NCI-H1092 treated with DMSO at 0.1 percent for 48 hours (cell line): Measurements from ENCODE around the gene ABCD1.

ENCODE experiments used
- DNase-seq: peaks from one replicate; lab custom pipeline; 2025; lab: John Stamatoyannopoulos, UW

Gene ABCD1

GRCh38 chrX:153762626-153763173, 38.0 kb downstream of the ABCD1 start:
- no peak for DNase-seq

GRCh38 chrX:153763298-153763932, 38.8 kb downstream of the ABCD1 start:
- DNase-seq = no peak

GRCh38 chrX:153763989-153764755, 39.5 kb downstream of the ABCD1 start, which contains the start of gene PLXNB3:
TSS of gene PLXNB3 (plus strand) at chrX:153764249. CDS start at chrX:153765536, 1,287 bp downstream.
- peak; percentile 77 for DNase-seq

DNA sequence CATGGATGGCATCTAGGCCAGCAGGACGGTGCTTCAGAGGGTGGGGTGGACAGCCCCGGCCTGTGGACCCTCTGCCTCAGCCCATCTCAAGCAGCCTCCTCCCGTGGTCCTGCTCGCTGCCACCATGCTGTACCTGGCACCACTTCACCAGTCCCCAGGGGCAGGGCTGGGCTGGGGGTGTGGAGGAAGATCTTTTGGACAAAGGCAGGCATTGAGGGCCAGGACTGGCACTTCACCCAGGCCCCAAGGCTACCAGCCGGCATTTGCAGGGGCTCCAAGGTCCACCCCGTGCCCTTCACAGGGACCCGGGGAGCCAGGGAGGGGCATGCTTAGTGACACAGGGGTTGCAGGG, 40.1 kb downstream of the ABCD1 start:
- DNase-seq = no peak

DNA sequence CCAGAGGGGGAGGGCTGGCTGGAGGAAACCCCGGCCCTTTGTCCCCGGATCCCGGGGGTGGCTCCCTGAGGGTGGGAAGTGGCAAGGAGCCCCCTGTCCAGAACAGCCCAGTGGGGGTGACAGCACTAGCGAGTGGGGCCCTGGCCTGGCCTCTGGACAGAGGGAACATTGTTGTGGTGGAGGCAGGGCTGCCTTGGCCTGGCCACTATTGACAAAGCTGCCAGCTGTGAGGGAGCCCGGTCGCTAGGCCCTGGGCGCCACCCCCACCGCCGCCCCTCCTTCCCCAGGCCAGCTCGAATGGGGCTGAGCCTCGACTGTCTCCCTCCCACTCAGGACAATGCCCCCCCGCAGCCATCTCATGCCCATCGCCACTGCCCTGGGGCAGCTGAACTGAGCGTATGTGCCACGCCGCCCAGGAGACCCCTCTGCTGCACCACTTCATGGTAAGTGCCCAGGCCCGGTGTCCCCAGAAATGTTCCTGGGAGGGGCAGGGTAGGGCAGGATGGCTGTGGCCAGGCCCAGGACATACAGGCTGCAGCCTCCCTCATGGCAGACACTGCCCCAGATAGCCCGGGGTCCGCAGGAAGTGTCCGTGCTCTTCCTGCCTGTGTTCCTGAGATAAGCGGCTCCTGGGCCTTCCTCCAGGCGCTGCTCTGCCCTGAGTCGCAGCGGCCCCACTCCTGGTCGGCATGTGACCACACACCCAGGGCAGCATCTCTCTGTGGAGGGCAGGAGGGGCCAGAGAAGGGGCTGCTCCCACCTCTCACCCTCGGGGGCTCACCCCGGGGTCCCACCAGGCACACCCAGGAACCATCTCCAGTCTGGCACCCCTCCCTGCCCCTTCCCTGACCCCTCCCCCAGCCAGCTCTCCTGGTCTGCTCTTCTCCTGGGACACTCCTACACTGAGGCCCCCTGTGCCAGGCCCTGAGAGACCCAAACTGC, 40.8 kb downstream of the ABCD1 start:
- DNase-seq = no peak

DNA sequence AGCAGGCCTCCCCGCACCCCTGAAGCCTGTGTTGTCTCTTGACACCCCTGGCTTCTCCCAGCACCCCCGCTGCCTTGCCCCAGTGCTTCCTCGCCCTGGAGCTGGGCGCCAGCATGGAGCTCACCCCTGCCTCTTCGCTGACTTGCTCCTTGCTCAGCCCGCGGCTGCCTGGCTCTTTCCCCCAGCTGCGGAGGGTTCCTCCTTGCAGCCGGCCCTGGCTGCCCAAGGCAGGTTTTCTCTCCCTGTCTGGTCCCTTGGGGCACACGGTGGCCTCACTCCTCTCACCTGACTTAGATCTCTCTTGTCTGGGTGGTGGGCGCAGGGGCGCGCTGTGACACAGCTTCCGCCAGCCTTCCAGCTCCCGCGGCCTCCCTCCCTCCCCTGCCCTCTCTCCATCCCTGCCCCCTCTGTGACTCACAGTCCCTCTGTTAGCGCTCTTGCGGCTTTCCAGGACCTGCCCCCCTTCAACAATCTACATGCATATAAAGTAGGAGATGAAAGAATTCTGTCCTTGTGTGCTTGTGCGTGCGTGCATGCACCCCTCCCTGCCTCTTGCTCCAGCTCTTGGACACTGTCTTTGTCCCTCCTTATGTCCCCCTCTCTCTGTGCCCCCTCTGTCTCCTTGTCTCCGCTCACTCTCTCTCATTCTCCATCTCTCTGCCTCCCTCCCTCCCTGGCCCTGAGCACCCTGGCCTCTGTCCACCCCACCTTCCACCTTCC, 41.6 kb downstream of the ABCD1 start:
- peak; percentile 67 for DNase-seq

- DNase-seq = peak; percentile 75
Measured at GRCh38 chrX:153766871-153767673, 42.4 kb downstream of the ABCD1 start.

- DNase-seq = no peak
Measured at GRCh38 chrX:153767674-153768055, 43.0 kb downstream of the ABCD1 start.

GRCh38 chrX:153768311-153769157, 43.9 kb downstream of the ABCD1 start:
- DNase-seq = no peak

DNA sequence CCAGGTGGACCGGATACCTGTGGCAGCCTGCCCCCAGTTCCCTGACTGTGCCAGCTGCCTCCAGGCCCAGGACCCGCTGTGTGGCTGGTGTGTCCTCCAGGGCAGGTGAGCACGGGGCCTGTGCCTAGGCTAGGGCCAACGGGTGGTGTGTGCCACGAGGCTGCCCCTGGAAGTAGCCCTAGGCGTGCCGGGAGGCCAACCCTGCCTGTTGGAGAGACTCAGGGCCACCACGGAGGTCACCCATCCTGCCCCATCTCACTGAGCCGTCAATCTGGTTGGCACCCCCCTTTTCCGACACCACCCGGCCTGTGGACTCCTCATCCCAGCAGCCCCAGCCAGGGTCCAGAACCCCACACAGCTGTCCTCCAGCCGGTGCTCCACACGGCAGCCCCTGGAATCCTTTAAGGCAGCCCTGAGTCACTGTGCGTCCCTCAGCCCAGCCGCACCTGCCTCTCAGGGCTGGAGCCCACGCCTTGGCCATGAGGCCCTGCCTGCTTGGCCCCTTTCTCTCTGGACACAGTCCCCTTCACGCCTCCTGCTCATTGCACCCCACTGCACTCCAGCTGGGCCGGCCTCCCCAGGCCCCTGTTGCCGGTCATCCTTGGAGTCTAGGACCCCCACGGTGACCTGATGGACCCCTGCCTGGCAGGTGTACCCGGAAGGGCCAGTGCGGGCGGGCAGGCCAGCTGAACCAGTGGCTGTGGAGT, 44.7 kb downstream of the ABCD1 start:
- DNase-seq = no peak

- DNase-seq = no peak
Measured at GRCh38 chrX:153769865-153770600, 45.4 kb downstream of the ABCD1 start.

- DNase-seq = no peak
Measured at GRCh38 chrX:153770601-153771414, 46.2 kb downstream of the ABCD1 start.

- no peak for DNase-seq
Measured at GRCh38 chrX:153771415-153772315, 47.0 kb downstream of the ABCD1 start.

GRCh38 chrX:153772316-153773217, 47.9 kb downstream of the ABCD1 start:
- no peak for DNase-seq

DNA sequence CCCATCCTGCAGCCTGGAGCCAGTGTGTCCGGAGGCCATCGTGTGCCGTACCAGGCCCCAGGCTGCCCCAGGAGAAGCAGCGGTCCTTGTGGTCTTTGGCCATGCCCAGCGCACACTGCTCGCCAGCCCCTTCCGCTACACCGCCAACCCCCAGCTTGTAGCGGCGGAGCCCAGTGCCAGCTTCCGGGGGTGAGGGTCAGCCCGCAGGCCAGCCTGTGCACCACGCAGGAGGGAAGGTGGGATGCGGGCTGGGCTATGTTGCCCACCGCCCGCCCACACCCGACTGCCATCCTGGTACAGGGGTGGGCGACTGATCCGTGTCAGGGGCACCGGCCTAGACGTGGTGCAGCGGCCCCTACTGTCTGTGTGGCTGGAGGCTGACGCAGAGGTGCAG, 48.6 kb downstream of the ABCD1 start:
- DNase-seq = no peak
